Measurements from ENCODE around the gene ARHGAP25. TPM values are rescaled to one million over a fixed set of nuclear protein-coding genes. Genes with fewer than 3 reads are reported as not detected.

ARHGAP25 gene
- total RNA-seq, 6 experiments from 2014 or later = not detected

GRCh38 chr2:68819556-68819955 is 84.9 kb downstream of the ARHGAP25 start:
- Mint-ChIP-seq H3K4me1 (ENCODE audit: low read depth) (peaks cover 12% of the 10 kb centered on the region), H3K27me3 (ENCODE audit: insufficient read depth) (peaks cover 4% of the 10 kb centered on the region; the same call in 1 of the 2 replicates), H3K4me3 (no peak overlapping the region), H3K27ac (no peak overlapping the region), H3K36me3 (ENCODE audit: low read depth) (no peaks in the 10 kb centered on the region), H3K9me3 (no peaks in the 10 kb centered on the region)
- DNase-seq = no peak
- TF ChIP-seq CTCF (IDR thresholded peaks at IDR 0.05) = no peak

GRCh38 chr2:68822207-68822872 is 87.7 kb downstream of the ARHGAP25 start:
- no peak overlapping the region for H3K4me3 Mint-ChIP-seq
- no peak overlapping the region for H3K27ac Mint-ChIP-seq
- TF ChIP-seq CTCF (IDR thresholded peaks at IDR 0.05) = no peak
- peaks cover 3% of the 10 kb centered on the region; the same call in 1 of the 2 replicates for H3K27me3 Mint-ChIP-seq (ENCODE audit: insufficient read depth)
- H3K36me3 Mint-ChIP-seq (ENCODE audit: low read depth) = no peaks in the 10 kb centered on the region
- no peak for DNase-seq
- H3K4me1 Mint-ChIP-seq (ENCODE audit: low read depth) = peaks cover 34% of the 10 kb centered on the region
- H3K9me3 Mint-ChIP-seq = no peaks in the 10 kb centered on the region

GRCh38 chr2:68824831-68825230 is 90.2 kb downstream of the ARHGAP25 start:
- Mint-ChIP-seq H3K9me3 (no peaks in the 10 kb centered on the region), H3K36me3 (ENCODE audit: low read depth) (no peaks in the 10 kb centered on the region), H3K27ac (peak overlapping the region; percentile 43; the same call in 1 of the 2 replicates), H3K27me3 (ENCODE audit: insufficient read depth) (peaks cover 3% of the 10 kb centered on the region; the same call in 1 of the 2 replicates), H3K4me1 (ENCODE audit: low read depth) (peaks cover 59% of the 10 kb centered on the region), H3K4me3 (peak overlapping the region; percentile 37)
- peak; percentile 67 for DNase-seq
- no peak for TF ChIP-seq CTCF (IDR thresholded peaks at IDR 0.05)

GRCh38 chr2:68825866-68826265 is 91.3 kb downstream of the ARHGAP25 start:
- Mint-ChIP-seq H3K36me3 (ENCODE audit: low read depth) (no peaks in the 10 kb centered on the region), H3K4me1 (ENCODE audit: low read depth) (peaks cover 63% of the 10 kb centered on the region), H3K27me3 (ENCODE audit: insufficient read depth) (peaks cover 3% of the 10 kb centered on the region; the same call in 1 of the 2 replicates), H3K27ac (no peak overlapping the region), H3K4me3 (no peak overlapping the region), H3K9me3 (no peaks in the 10 kb centered on the region)
- no peak for DNase-seq
- TF ChIP-seq CTCF (IDR thresholded peaks at IDR 0.05) = no peak

- H3K36me3 Mint-ChIP-seq (ENCODE audit: low read depth) = no peaks in the 10 kb centered on the region
- no peak for DNase-seq
- H3K4me3 Mint-ChIP-seq = no peak overlapping the region
- TF ChIP-seq CTCF (IDR thresholded peaks at IDR 0.05) = no peak
- H3K27me3 Mint-ChIP-seq (ENCODE audit: insufficient read depth) = peaks cover 3% of the 10 kb centered on the region; the same call in 1 of the 2 replicates
- H3K4me1 Mint-ChIP-seq (ENCODE audit: low read depth) = peaks cover 80% of the 10 kb centered on the region
- H3K27ac Mint-ChIP-seq = 0 out of 2 replicates have a peak overlapping the region, but pooled peaks have one; percentile 14
- no peaks in the 10 kb centered on the region for H3K9me3 Mint-ChIP-seq
Observed at GRCh38 chr2:68827666-68828065, 93.1 kb downstream of the ARHGAP25 start.

Measured in HFFc6 (cell line).